Kidney (tissue), 14 donors: ENCODE measurements around the gene ZCCHC7. TPM values are rescaled to one million over a fixed set of nuclear protein-coding genes. Genes with fewer than 3 reads are reported as not detected.

Experiments used
- DNase-seq, 5 donors: peaks; one replicate each; pipeline ENCODE4 v3.0.0-alpha.2; 2013 to 2020
- FAIRE-seq: peaks from 2 replicates; lab custom pipeline; 2012; peaks lifted over from hg19 to GRCh38; lab: Jason Lieb, UNC
- H3K27ac ChIP-seq, 2 donors: one replicate each; pipeline ENCODE4 v1.7.0; 2013; ENCODE audit warnings: low read depth in 2 of 2, low read length in 2 of 2, inconsistent platforms in 1 of 2
- H3K27me3 ChIP-seq: one replicate; pipeline ENCODE4 v1.7.1; 2013; ENCODE audit warnings: low read length, inconsistent platforms; ENCODE audit not compliant: control insufficient read depth, insufficient read depth
- H3K36me3 ChIP-seq, 3 donors: one replicate each; pipeline versions ENCODE4 v1.7.0 to v1.7.1; 2013; ENCODE audit warnings: low read length in 3 of 3, control low read depth in 1 of 3, inconsistent platforms in 1 of 3; ENCODE audit not compliant: insufficient read depth in 3 of 3, control insufficient read depth in 2 of 3
- H3K4me1 ChIP-seq, 3 donors: one replicate each; pipeline versions ENCODE4 v1.7.0 to v1.7.1; 2013; ENCODE audit warnings: low read length in 3 of 3, inconsistent platforms in 1 of 3, low read depth in 1 of 3; ENCODE audit not compliant: control insufficient read depth in 2 of 3, insufficient read depth in 2 of 3
- H3K4me3 ChIP-seq, 3 donors: one replicate each; pipeline versions ENCODE4 v1.7.0 to v1.8.1; 2013; ENCODE audit warnings: low read length in 3 of 3, control low read depth in 1 of 3, inconsistent platforms in 1 of 3
- H3K9ac ChIP-seq, 3 donors: one replicate each; pipeline versions ENCODE4 v1.7.0 to v1.7.1; 2013; ENCODE audit warnings: low read length in 3 of 3, control low read depth in 1 of 3, inconsistent platforms in 1 of 3
- H3K9me3 ChIP-seq, 3 donors: one replicate each; pipeline versions ENCODE4 v1.7.0 to v1.7.1; 2013; ENCODE audit warnings: low read length in 3 of 3, control low read depth in 1 of 3, inconsistent platforms in 1 of 3; ENCODE audit not compliant: control insufficient read depth in 2 of 3, insufficient read depth in 1 of 3
- CTCF ChIP-seq: IDR thresholded peaks from 3 replicates; pipeline ENCODE4 v1.5.1; 2012; ENCODE audit warnings: mild to moderate bottlenecking, moderate library complexity, borderline replicate concordance; ENCODE audit not compliant: insufficient read depth; ENCODE audit errors: extremely low read depth
- intact Hi-C: fragments of 100-400 bp; cut with DNase I; formaldehyde crosslinking; loops from one replicate; pipeline ENCODE4 v1.11.1; 2022
- polyA plus RNA-seq: library from polyadenylated mRNA; stranded (reverse); fragments of 350-450 nt; fragmentation: Illumina TruSeq; extraction: RNeasy Lipid Tissue Mini Kit (QIAGEN cat#74804); gene quantifications from one replicate; pipeline ENCODE4 v1.2.3, GENCODE V29; 2014; ENCODE audit warnings: low read depth, low replicate concordance; ENCODE audit not compliant: insufficient read depth
- total RNA-seq: library from RNA; stranded (reverse); fragmentation: NEBNext Ultra II Directional; extraction: Animal tissue kit (Norgen Biotek cat#: 25700); gene quantifications from one replicate; pipeline ENCODE4 v1.2.1, GENCODE V29; 2021
- donor health status: control.
- donor health status: control.
- donor health status: control.
- donor health status: control.
- donor health status: control.
- donor health status: DM: yes; HTN: yes; CAD: no.
- donor health status: Normal renal cell carcinoma (clear cell type).

The ZCCHC7 gene
- total and polyA plus RNA-seq, 2 donors from 2014 or later, result 7.2 to 22.3 TPM

GRCh38 chr9:37255944-37256862 is 135.8 kb downstream of the ZCCHC7 start:
- Histone ChIP-seq H3K27ac (no peak overlapping the region), H3K36me3 (no peaks in the 10 kb centered on the region), H3K9me3 (no peaks in the 10 kb centered on the region), H3K4me1 (no peaks in the 10 kb centered on the region), H3K27me3 (no peaks in the 10 kb centered on the region), H3K9ac (no peak overlapping the region), H3K4me3 (no peak overlapping the region)
- DNase-seq (no peak), FAIRE-seq (peak; percentile 42)
- intact Hi-C loops, result no loop called here
- TF ChIP-seq CTCF, result no peak

GRCh38 chr9:37259951-37260350 is 139.6 kb downstream of the ZCCHC7 start:
- Histone ChIP-seq H3K27me3 (no peaks in the 10 kb centered on the region), H3K4me1 (no peaks in the 10 kb centered on the region), H3K36me3 (no peaks in the 10 kb centered on the region), H3K4me3 (no peak overlapping the region), H3K9me3 (no peaks in the 10 kb centered on the region), H3K9ac (no peak overlapping the region), H3K27ac (no peak overlapping the region)
- intact Hi-C loops, result no loop called here
- no peak for FAIRE-seq
- peak in 1 of 5 donors; percentile 41 for DNase-seq
- TF ChIP-seq CTCF, result no peak

GRCh38 chr9:37262410-37262809 is 142.0 kb downstream of the ZCCHC7 start:
- peak in 3 of 5 donors; percentile 13 to 53 (median 31) for DNase-seq
- TF ChIP-seq CTCF, result peak; percentile 39
- intact Hi-C loops, result no loop called here
- Histone ChIP-seq H3K9me3 (no peaks in the 10 kb centered on the region), H3K27ac (no peak overlapping the region), H3K4me1 (no peaks in the 10 kb centered on the region), H3K27me3 (no peaks in the 10 kb centered on the region), H3K4me3 (no peak overlapping the region), H3K36me3 (no peaks in the 10 kb centered on the region), H3K9ac (no peak overlapping the region)
- FAIRE-seq, result no peak
